HG03196 (cell line): ENCODE measurements around the gene RYR2.
A peak's percentile ranks its signal among the peaks of the same experiment; 100 is the strongest.
"Not testable (repeated sequence)": the region's sequence is repeated elsewhere in the genome, so short reads cannot be mapped to it uniquely, and the experiment has no call there.

Source experiments
- ATAC-seq: cut with Tn5 transposase; IDR thresholded peaks from one replicate; pipeline ENCODE4 v1.9.1; 2021; ENCODE audit not compliant: unreplicated experiment

Gene RYR2

GRCh38 chr1:237327061-237327460 is 285.1 kb downstream of the RYR2 start:
- ATAC-seq, result no peak

- no peak for ATAC-seq
Observed at GRCh38 chr1:237340892-237341291, 298.9 kb downstream of the RYR2 start.

- ATAC-seq, result no peak
Observed at GRCh38 chr1:237341391-237341790, 299.4 kb downstream of the RYR2 start.

- no peak for ATAC-seq
Observed at GRCh38 chr1:237342730-237343129, 300.7 kb downstream of the RYR2 start.

GRCh38 chr1:237352747-237353146 is 310.8 kb downstream of the RYR2 start:
- ATAC-seq, result no peak

GRCh38 chr1:237353918-237354317 is 311.9 kb downstream of the RYR2 start:
- ATAC-seq, result no peak

- ATAC-seq, result no peak
Observed at GRCh38 chr1:237355022-237355421, 313.0 kb downstream of the RYR2 start.

GRCh38 chr1:237358555-237358954 is 316.6 kb downstream of the RYR2 start:
- ATAC-seq, result no peak

DNA sequence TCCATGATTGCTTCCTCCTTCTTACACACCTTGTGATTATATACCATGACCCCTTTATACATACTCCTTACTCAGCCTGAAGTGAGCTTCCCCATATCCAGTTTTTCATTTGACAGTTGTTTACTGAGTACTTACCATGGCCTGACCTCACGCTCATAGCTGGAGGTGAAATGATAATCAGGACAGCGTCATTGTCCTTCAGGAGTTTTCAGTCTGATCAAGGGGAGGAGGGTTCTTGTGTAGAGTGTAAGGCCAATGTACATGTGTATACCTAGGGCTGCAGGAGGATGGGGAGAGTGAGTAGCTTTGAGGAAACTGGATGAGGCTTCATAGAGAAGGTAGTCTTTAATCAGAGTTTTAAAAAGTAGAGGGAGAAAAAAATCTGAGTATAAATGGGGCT is 325.8 kb downstream of the RYR2 start:
- no peak for ATAC-seq

DNA sequence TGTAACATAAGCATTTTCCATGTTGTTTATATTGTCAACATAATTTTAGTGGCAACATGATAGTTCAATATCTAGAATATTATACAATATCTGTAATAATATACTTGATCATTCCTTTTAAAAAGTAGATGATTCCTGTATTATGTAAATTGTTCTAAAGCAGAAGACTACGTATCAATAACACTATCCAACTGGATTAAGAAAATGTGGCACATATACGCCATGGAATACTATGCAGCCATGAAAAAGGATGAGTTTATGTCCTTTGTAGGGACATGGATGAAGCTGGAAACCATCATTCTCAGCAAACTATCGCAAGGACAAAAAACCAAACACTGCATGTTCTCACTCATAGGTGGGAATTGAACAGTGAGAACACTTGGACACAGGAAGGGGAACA is 329.5 kb downstream of the RYR2 start:
- not testable (repeated sequence) for ATAC-seq

GRCh38 chr1:237383791-237384190 is 341.8 kb downstream of the RYR2 start:
- no peak for ATAC-seq

GRCh38 chr1:237384213-237384612 is 342.2 kb downstream of the RYR2 start:
- no peak for ATAC-seq

- ATAC-seq, result no peak
Observed at GRCh38 chr1:237386362-237387143, 344.6 kb downstream of the RYR2 start.

DNA sequence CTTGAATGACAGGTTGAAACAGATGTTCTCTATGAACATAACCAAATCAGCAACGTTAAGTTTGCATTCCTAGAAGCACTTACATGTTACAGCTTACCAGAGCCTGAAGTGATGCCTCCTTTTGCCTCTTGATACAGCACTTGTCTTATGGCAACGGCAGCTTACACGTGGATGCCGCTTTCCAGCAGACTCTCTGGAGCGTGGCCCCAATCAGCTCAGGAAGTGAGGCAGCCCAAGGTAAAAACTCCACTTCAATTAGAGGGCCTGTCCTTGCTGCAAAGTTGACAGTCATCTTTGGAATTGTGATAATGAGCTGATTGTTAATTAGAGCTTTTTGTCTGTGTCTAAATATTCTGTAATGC is 345.1 kb downstream of the RYR2 start:
- no peak for ATAC-seq

DNA sequence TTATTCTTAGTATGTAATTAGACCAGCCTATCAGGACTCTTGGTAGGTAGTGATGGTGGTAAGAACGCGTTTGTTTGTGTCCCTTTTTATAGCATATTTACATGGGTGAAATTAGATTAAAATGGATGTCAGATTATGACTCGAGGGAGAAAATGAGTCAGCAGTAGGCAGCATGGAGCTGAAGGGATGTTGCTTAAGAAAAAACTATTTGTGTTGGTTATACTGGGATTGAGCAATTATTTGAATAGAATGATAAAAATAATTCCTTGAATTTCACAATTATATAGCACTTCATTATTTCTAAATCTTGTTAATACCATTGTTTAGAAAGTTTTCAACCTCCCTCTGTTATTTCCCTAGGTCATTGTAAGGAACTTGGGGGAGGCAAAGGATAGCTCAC is 348.8 kb downstream of the RYR2 start:
- ATAC-seq, result no peak

- ATAC-seq, result no peak
Observed at GRCh38 chr1:237393632-237394031, 351.6 kb downstream of the RYR2 start.

- ATAC-seq, result no peak
Observed at GRCh38 chr1:237394281-237394680, 352.3 kb downstream of the RYR2 start.

DNA sequence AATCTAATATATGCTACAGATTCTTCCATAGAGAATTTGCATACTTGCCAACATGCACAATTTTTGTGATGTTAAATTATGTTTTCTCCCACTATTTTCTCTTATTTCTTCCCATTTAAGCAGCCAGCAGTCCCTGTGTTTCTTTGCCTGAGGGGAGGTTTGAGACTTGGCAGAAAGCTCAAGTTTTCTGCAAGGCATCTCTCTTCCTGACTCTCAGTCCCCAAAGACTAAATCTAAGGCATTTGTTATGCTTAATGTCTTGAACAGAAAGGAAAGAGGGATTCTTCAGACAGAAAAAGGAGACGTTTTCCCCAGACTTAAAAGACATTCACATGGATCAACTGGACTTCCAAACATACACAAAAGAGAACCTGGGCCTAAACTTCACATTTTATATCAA is 354.4 kb downstream of the RYR2 start:
- no peak for ATAC-seq

DNA sequence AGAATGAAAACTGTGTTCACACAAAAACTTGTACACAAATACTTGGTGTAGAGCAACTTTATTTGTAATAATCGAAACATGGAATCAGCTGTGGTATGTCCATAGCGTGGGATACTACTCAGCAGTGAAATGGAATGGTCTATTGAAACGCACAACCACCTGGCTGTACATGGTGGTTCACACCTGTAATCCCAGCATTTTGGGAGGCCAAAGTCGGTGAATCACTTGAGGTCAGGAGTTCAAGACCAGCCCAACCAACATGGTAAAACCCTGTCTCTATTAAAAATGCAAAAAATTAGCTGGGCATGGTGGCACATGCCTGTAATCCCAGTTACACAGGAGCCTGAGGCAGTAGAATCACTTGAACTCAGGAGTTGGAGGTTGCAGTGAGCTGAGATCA is 356.8 kb downstream of the RYR2 start:
- no peak for ATAC-seq

- no peak for ATAC-seq
Observed at GRCh38 chr1:237405912-237406311, 363.9 kb downstream of the RYR2 start.

GRCh38 chr1:237411621-237412020 is 369.6 kb downstream of the RYR2 start:
- ATAC-seq, result peak; percentile 63

- ATAC-seq, result no peak
Observed at GRCh38 chr1:237416924-237417655, 375.1 kb downstream of the RYR2 start.

- no peak for ATAC-seq
Observed at GRCh38 chr1:237428809-237429208, 386.8 kb downstream of the RYR2 start.
